GM12872 (cell line): ENCODE measurements around the gene TTLL8.

Experiments used
- TF ChIP-seq, protein P1 (sequence below): IDR thresholded peaks from 3 replicates; pipeline ENCODE4 v1.5.1; 2011; ENCODE audit warnings: low read depth, mild to moderate bottlenecking, low read length, moderate library complexity; ENCODE audit not compliant: insufficient read depth

Gene TTLL8

DNA sequence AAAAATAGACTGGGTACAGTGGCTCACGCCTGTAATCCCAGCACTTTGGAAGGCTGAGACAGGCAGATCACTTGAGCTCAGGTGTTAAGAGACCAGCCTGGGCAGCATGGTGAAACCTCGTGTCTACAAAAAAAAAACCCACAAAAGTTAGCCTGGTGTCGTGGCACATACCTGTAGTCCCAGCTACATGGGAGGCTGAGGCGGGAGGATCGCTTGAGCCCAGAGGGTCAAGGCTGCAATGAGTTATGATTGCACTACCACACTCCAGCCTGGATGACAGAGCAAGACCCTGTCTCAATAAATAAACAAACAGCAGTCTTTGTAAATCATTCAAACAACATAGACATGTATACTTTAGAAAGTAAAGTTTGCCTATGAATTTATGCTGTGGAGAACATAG lies 34.2 kb upstream of the TTLL8 start:
- TF ChIP-seq, protein P1, sequence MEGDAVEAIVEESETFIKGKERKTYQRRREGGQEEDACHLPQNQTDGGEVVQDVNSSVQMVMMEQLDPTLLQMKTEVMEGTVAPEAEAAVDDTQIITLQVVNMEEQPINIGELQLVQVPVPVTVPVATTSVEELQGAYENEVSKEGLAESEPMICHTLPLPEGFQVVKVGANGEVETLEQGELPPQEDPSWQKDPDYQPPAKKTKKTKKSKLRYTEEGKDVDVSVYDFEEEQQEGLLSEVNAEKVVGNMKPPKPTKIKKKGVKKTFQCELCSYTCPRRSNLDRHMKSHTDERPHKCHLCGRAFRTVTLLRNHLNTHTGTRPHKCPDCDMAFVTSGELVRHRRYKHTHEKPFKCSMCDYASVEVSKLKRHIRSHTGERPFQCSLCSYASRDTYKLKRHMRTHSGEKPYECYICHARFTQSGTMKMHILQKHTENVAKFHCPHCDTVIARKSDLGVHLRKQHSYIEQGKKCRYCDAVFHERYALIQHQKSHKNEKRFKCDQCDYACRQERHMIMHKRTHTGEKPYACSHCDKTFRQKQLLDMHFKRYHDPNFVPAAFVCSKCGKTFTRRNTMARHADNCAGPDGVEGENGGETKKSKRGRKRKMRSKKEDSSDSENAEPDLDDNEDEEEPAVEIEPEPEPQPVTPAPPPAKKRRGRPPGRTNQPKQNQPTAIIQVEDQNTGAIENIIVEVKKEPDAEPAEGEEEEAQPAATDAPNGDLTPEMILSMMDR, result no peak

DNA sequence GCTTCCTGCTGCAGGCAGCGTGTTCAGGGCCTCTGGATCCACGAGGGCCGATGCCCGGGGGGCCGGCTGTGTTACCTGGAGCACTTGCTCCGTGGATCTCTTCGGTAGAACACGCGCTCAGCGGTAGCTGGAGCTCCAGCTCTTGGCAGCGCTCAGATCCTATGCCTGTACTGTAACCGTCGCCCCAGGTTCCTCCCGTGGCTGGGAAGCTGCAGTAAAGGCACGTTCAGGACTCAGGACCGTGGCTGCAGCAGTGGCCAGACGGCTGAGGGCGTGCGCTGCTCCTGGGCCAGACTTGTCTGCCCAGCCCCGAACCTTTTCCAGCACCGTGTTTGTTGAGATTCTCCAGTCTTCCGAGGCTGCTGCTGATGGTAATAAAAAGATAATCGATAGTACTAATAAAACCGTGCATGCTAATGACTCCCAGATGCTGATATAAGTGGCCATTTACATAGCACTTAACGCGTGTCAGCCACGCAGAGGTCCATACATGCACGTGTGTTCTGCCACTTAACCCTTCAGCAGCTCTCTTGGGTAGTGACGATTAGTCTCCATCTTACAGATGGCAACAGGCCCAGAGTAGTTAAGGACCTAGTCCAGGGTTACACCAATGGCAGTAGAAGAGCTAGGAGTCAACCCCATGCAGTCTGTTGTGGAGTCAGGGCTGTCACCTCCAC lies 33.1 kb upstream of the TTLL8 start:
- TF ChIP-seq, protein P1, result no peak

DNA sequence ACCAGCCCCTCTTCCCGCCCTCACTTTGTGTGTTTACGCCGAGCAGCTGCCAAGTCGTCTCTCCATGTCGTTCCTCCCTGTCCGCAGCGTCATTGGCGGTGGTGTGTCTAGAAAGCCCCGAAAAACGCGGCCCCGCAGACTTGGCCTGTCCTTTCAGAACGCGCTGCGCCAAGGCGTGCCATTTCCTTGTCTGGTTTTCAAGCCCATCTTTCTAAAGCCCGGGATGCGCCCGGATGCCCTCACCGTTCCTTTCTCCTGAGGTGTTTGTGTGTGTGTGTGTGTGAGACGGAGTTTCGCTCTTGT lies 32.3 kb upstream of the TTLL8 start:
- TF ChIP-seq, protein P1, result no peak

DNA sequence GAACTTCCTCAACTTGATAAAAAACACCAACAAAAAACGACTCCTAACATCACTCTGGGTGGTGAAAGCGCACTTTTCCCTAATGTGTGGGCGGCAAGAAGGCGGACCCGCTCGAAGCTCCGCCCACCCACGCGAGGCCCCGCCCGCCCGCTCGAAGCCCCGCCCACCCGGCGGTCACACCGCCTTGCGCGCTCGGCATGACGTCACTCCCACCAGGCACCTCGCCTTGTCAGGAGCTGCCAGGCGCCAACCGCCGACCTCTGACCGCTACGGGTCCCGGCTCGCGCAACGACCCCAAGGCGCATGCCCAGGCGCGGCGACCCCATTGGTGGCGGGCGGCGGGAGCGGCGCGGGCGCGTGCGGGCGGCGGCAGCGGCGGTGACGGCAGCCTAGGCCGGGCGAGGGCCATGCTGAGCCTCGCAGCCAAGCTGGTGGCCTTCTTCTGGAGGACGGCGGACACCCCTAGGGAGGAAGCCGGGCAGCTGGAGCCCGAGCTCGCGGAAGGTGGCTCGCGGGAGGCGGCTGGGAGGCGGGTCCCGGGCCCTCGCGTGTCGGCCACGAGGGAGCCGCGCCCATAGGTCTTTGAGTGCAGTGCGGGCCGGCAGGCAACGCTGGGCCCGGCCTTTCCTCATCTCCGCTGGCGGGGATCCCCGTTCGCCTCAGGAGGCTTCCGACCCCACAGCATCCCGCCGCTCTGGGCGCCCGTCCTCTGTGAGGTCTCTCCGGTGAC lies 31.7 kb upstream of the TTLL8 start, which contains the start of gene MOV10L1:
Gene MOV10L1, plus strand, starts transcription at position 325 of the 730 bp plus-strand sequence. Its CDS starts 83 bp downstream, at position 408.
- TF ChIP-seq, protein P1, result no peak

DNA sequence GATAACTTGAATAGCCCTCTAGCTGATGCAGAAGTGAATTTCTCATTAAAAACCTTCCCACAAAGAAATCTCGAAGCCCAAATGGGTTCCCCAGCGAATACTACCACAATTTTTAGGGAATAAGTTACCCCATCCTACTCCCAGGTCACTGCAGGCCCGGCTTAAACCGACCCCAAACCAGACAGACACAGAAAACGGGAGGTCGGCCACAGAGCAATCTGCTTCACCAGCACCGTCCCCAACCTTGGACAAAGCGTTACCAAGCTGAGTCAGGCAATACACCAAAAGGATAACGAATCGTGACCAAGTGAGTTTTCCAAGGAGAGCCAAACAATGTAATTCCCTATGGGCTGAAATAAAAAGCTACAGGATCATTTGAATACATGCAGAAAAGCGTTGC lies 31.1 kb upstream of the TTLL8 start:
- TF ChIP-seq, protein P1, result no peak

DNA sequence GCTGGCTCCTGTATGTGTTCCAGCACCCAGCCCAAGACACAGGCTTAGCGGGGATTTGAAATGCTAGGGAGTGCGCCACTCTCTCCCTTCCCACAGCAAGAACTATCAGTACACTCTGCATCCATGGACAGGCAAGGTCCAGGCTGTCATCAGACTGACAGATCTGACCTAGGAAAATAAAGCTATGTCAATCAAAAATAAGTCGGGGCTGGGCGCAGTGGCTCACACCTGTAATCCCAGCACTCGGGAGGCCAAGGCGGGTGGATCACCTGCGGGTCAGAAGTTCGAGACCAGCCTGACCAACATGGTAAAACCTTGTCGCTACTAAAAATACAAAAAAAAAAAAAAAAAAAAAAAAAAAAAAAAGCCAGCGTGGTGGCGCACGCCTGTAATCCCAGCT lies 30.0 kb upstream of the TTLL8 start:
- TF ChIP-seq, protein P1, result no peak

DNA sequence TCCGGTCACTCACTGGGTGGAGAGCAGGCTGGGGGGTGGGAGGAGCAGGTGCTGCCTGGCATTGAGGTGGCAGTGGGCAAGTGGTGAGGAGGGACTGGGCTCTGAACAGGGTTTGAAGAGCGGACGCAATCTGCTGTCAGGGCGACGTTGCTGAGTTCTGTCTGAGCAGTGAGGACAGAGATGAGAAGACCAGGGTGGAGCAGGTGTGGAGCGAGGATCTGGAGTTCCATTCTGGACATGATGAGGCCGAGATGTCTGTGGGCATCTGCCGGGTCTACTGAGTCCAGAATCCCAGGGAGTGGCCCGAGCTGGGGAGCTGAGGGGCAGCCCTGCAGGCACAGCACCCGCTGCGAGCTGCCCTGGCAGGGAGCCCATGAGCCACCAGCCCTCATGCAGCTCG lies 29.5 kb upstream of the TTLL8 start:
- TF ChIP-seq, protein P1, result no peak
